ENCODE results near the gene AKT1.
A peak's percentile ranks its signal among the peaks of the same experiment; 100 is the strongest.

DNA sequence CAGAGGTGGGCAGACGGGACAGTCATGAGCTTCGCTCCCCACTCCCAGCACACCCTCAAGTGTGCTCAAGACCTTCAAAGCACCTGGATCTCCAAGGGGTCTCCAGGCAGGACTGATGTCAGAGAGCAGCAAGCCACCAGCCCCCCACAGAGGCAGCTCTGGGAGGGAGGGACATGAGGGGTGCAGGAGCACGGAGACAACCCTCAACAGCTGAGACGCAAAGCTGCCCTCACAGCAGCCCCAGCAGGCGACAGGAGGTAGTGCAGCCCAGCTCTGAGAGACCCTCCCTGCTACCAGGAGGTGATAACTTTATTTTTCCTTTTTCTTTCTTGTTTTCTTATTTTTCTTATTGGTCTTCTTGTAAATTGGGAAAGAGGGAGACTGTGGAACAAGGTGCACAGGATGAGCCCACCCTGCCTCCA, 24.7 kb downstream of the AKT1 start:
- TF ChIP-seq, protein P1, sequence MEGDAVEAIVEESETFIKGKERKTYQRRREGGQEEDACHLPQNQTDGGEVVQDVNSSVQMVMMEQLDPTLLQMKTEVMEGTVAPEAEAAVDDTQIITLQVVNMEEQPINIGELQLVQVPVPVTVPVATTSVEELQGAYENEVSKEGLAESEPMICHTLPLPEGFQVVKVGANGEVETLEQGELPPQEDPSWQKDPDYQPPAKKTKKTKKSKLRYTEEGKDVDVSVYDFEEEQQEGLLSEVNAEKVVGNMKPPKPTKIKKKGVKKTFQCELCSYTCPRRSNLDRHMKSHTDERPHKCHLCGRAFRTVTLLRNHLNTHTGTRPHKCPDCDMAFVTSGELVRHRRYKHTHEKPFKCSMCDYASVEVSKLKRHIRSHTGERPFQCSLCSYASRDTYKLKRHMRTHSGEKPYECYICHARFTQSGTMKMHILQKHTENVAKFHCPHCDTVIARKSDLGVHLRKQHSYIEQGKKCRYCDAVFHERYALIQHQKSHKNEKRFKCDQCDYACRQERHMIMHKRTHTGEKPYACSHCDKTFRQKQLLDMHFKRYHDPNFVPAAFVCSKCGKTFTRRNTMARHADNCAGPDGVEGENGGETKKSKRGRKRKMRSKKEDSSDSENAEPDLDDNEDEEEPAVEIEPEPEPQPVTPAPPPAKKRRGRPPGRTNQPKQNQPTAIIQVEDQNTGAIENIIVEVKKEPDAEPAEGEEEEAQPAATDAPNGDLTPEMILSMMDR (IDR thresholded peaks at IDR 0.05), result peak in 4 of 6 experiments; percentile 27 to 57 (median 36)
- no peak for TF ChIP-seq POLR2A (IDR thresholded peaks at IDR 0.05)
